Epithelial cell of proximal tubule (primary cell): ENCODE results near the gene RIMBP2. TPM values are rescaled to one million over a fixed set of nuclear protein-coding genes. Genes with fewer than 3 reads are reported as not detected.

ENCODE experiments used
- DNase-seq: peaks from one replicate; pipeline ENCODE4 v3.0.0-alpha.2; 2011; ENCODE audit warnings: low read depth
- H3K4me3 ChIP-seq: 2 replicates; pipeline ENCODE4 v1.5.1; 2011; ENCODE audit warnings: low read depth, mild to moderate bottlenecking, low read length
- CTCF ChIP-seq: conservative IDR thresholded peaks from 2 replicates; pipeline ENCODE4 v1.5.1; 2012; ENCODE audit warnings: low read depth, mild to moderate bottlenecking, low read length
- total RNA-seq: library from RNA; depleted of rRNA; stranded (reverse); fragments of >200 nt; gene quantifications from 2 replicates; pipeline ENCODE4 v1.2.3, GENCODE V29; 2015

RIMBP2 gene
- total RNA-seq, 1 donor from 2014 or later, result 0.98 TPM

- TF ChIP-seq CTCF, result no peak
- H3K4me3 ChIP-seq, result no peak overlapping the region
Measured at GRCh38 chr12:130666645-130667044, 49.5 kb downstream of the RIMBP2 start.

GRCh38 chr12:130665753-130666152 lies 50.3 kb downstream of the RIMBP2 start:
- TF ChIP-seq CTCF, result no peak
- no peak overlapping the region for H3K4me3 ChIP-seq
- DNase-seq, result no peak

More at GRCh38 chr12:130666645-130667044, 49.5 kb downstream of the RIMBP2 start:
- no peak for DNase-seq

GRCh38 chr12:130664772-130665171 lies 51.3 kb downstream of the RIMBP2 start:
- no peak overlapping the region for H3K4me3 ChIP-seq
- DNase-seq, result no peak
- TF ChIP-seq CTCF, result no peak

- TF ChIP-seq CTCF, result no peak
- H3K4me3 ChIP-seq, result no peak overlapping the region
Measured at GRCh38 chr12:130664252-130664651, 51.8 kb downstream of the RIMBP2 start.

GRCh38 chr12:130663514-130663913 lies 52.6 kb downstream of the RIMBP2 start:
- no peak for DNase-seq
- TF ChIP-seq CTCF, result no peak
- H3K4me3 ChIP-seq, result no peak overlapping the region

More at GRCh38 chr12:130664252-130664651, 51.8 kb downstream of the RIMBP2 start:
- no peak for DNase-seq

- TF ChIP-seq CTCF, result no peak
- H3K4me3 ChIP-seq, result no peak overlapping the region
- no peak for DNase-seq
Measured at GRCh38 chr12:130661486-130662255, 54.4 kb downstream of the RIMBP2 start.

GRCh38 chr12:130661059-130661458 lies 55.0 kb downstream of the RIMBP2 start:
- no peak for DNase-seq
- no peak overlapping the region for H3K4me3 ChIP-seq
- TF ChIP-seq CTCF, result no peak
